ENCODE data around the gene ORC5.
A peak's percentile ranks its signal among the peaks of the same experiment; 100 is the strongest.

DNA sequence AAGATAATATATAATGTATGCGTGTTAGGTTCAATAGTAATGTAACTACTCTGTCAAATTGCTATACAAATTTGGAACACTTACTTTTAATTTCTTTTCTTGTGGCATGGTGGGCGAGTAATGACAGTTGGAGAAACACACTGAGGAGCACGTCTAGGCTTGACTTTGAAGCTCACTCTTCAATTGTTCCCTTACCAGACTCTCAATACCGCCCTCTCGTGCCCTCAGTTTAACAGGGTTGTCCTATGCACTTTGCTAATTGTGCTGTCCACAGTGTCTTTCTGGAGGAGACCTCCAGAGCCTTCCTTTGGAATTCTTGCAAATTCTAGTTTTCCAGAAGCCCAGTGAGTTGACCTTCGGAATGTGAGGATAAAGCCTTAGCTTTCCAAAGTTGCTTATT is 111.1 kb downstream of the ORC5 start:
- TF ChIP-seq CTCF (IDR thresholded peaks at IDR 0.05; ENCODE audit: low read depth, low read length) (peak; percentile 59), EZH2phosphoT487 (IDR thresholded peaks at IDR 0.05; ENCODE audit: low read depth) (no peak)

Measured in OCI-LY3 (cell line).